ENCODE measurements around the gene HOXC4.

Gene HOXC4

GRCh38 chr12:54033106-54033979, 20.3 kb upstream of the HOXC4 start (continued):
- peak; percentile 80; the same call in 1 of the 2 replicates for TF ChIP-seq ZSCAN18 (tag by site-specific recombination; IDR thresholded peaks at IDR 0.05)
- TF ChIP-seq ZNF48 (tag by site-specific recombination; IDR thresholded peaks at IDR 0.05), result no peak
- peak; percentile 64; the same call in 1 of the 2 replicates for TF ChIP-seq ZNF239 (tag by site-specific recombination; IDR thresholded peaks at IDR 0.05)
- TF ChIP-seq ZNF639 (tag by site-specific recombination; IDR thresholded peaks at IDR 0.05), result peak; percentile 94
- no peak; the same call in 1 of the 2 replicates for TF ChIP-seq CTCF (tag by site-specific recombination; IDR thresholded peaks at IDR 0.05)
- TF ChIP-seq ZNF354C (tag by site-specific recombination; IDR thresholded peaks at IDR 0.05; ENCODE audit: borderline replicate concordance, low read depth), result no peak
- peak; percentile 36; the same call in 1 of the 2 replicates for TF ChIP-seq REST (tag by site-specific recombination; IDR thresholded peaks at IDR 0.05)
- TF ChIP-seq ZNF10 (tag by site-specific recombination; IDR thresholded peaks at IDR 0.05), result peak; percentile 75
- TF ChIP-seq GLIS1 (tag by site-specific recombination; IDR thresholded peaks at IDR 0.05), result peak; percentile 93
- TF ChIP-seq REPIN1 (tag by site-specific recombination; IDR thresholded peaks at IDR 0.05; ENCODE audit: low read depth), result no peak
- TF ChIP-seq ZNF114 (tag by site-specific recombination; IDR thresholded peaks at IDR 0.05), result no peak
- no peak for TF ChIP-seq ZNF133 (tag by site-specific recombination; IDR thresholded peaks at IDR 0.05)
- TF ChIP-seq ATF2 (tag by site-specific recombination; IDR thresholded peaks at IDR 0.05; ENCODE audit: low read depth), result peak; percentile 71; the same call in 1 of the 2 replicates

Data from HEK293 (cell line).